Activated CD4-positive, alpha-beta T cell treated with anti-CD3 and anti-CD28 coated beads, Interleukin-2, amount 10 ng/mL, durations not matched to agents 24 days and 14 days (primary cell): ENCODE results near the gene SIKE1. TPM values are rescaled to one million over a fixed set of nuclear protein-coding genes. Genes with fewer than 3 reads are reported as not detected.
"Not testable (repeated sequence)": the region's sequence is repeated elsewhere in the genome, so short reads cannot be mapped to it uniquely, and the experiment has no call there.

Source experiments
- DNase-seq: peaks from one replicate; pipeline ENCODE4 v3.0.0; 2022
- H3K27ac Mint-ChIP-seq: one replicate; pipeline ENCODE4 v1.8.0; 2022; ENCODE audit warnings: mild to moderate bottlenecking, mixed read lengths
- H3K27me3 Mint-ChIP-seq: one replicate; pipeline ENCODE4 v1.8.0; 2022; ENCODE audit warnings: mixed read lengths
- H3K36me3 Mint-ChIP-seq: one replicate; pipeline ENCODE4 v1.8.0; 2022; ENCODE audit warnings: low read depth, mild to moderate bottlenecking, mixed read lengths
- H3K4me1 Mint-ChIP-seq: one replicate; pipeline ENCODE4 v1.8.0; 2021; ENCODE audit warnings: mixed read lengths
- H3K4me3 Mint-ChIP-seq: one replicate; pipeline ENCODE4 v1.8.0; 2022; ENCODE audit warnings: mild to moderate bottlenecking, moderate library complexity, mixed read lengths
- H3K9me3 Mint-ChIP-seq: one replicate; pipeline ENCODE4 v1.8.0; 2021; ENCODE audit warnings: mixed read lengths
- intact Hi-C: fragments of 100-400 bp; cut with micrococcal nuclease; formaldehyde crosslinking; loops from one replicate; pipeline ENCODE4 v1.15.1; 2023
- total RNA-seq: library from RNA; stranded (reverse); gene quantifications from 2 replicates; pipeline ENCODE4 v1.2.3, GENCODE V29; 2022

SIKE1 gene
- total RNA-seq, result 64.4 and 65.8 TPM in 2 replicates

- H3K4me1 Mint-ChIP-seq, result peaks cover 18% of the 10 kb centered on the region
- no peaks in the 10 kb centered on the region for H3K9me3 Mint-ChIP-seq
- peaks cover 30% of the 10 kb centered on the region for H3K36me3 Mint-ChIP-seq
- H3K27ac Mint-ChIP-seq, result peak within 1 kb of the TSS; percentile 99
- intact Hi-C loops, result loop anchor here (1.0 to 10.0 kb wide), 5 partner anchors 23 to 269 kb away; partner anchors contain the start of genes BCAS2, CSDE1, NRAS and TRIM33
- peaks cover 8% of the 10 kb centered on the region for H3K27me3 Mint-ChIP-seq
- peak; percentile 98 for DNase-seq
- H3K4me3 Mint-ChIP-seq, result peak within 1 kb of the TSS; percentile 100
Observed at GRCh38 chr1:114780344-114781226, at the start of gene SIKE1. SIKE1 (minus strand) TSS chr1:114780685; CDS start chr1:114780607, 78 bp downstream.

GRCh38 chr1:114830075-114830474, 49.6 kb upstream of the SIKE1 start:
- H3K4me3 Mint-ChIP-seq, H3K27ac Mint-ChIP-seq, H3K36me3 Mint-ChIP-seq, H3K4me1 Mint-ChIP-seq, H3K9me3 Mint-ChIP-seq, intact Hi-C loops, DNase-seq, H3K27me3 Mint-ChIP-seq: not testable (repeated sequence)

- intact Hi-C loops, result no loop called here
- Mint-ChIP-seq H3K4me3 (no peak overlapping the region), H3K9me3 (peaks cover 8% of the 10 kb centered on the region), H3K4me1 (no peaks in the 10 kb centered on the region), H3K36me3 (no peaks in the 10 kb centered on the region), H3K27me3 (no peaks in the 10 kb centered on the region), H3K27ac (no peak overlapping the region)
- no peak for DNase-seq
Observed at GRCh38 chr1:114828251-114828650, 47.8 kb upstream of the SIKE1 start.

GRCh38 chr1:114821978-114822377, 41.5 kb upstream of the SIKE1 start:
- H3K36me3 Mint-ChIP-seq, result no peaks in the 10 kb centered on the region
- no peak overlapping the region for H3K4me3 Mint-ChIP-seq

GRCh38 chr1:114820392-114820791, 39.9 kb upstream of the SIKE1 start:
- no peak overlapping the region for H3K27ac Mint-ChIP-seq
- peaks cover 7% of the 10 kb centered on the region for H3K27me3 Mint-ChIP-seq
- no peak overlapping the region for H3K4me3 Mint-ChIP-seq
- H3K36me3 Mint-ChIP-seq, result no peaks in the 10 kb centered on the region
- intact Hi-C loops, result no loop called here
- H3K4me1 Mint-ChIP-seq, result no peaks in the 10 kb centered on the region
- H3K9me3 Mint-ChIP-seq, result peaks cover 15% of the 10 kb centered on the region
- no peak for DNase-seq

More at GRCh38 chr1:114821978-114822377, 41.5 kb upstream of the SIKE1 start:
- Mint-ChIP-seq H3K27ac (no peak overlapping the region), H3K27me3 (peaks cover 7% of the 10 kb centered on the region), H3K4me1 (no peaks in the 10 kb centered on the region), H3K9me3 (peaks cover 15% of the 10 kb centered on the region)
- DNase-seq, result no peak
- intact Hi-C loops, result no loop called here

DNA sequence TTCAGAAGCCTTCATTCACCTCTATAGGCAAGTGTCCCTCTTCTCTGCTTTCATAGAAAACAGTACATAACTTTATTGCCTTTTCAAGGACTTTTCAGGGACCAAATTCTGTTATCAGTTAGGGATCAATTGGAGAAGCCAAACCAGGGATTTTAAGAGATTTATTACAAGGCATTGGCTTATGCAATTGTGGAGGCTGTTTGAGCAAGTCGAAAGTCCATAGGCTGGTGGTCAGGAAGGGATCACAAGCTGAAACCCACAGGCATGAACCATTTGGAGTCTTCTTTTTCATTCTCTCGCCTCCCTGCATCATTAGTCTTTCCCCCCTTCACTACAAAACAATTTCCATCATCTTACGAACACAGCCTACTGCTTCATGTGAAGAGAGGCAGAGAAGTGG, 39.4 kb upstream of the SIKE1 start:
- Mint-ChIP-seq H3K36me3 (no peaks in the 10 kb centered on the region), H3K27me3 (peaks cover 7% of the 10 kb centered on the region), H3K4me3 (no peak overlapping the region), H3K9me3 (peaks cover 12% of the 10 kb centered on the region), H3K27ac (no peak overlapping the region), H3K4me1 (no peaks in the 10 kb centered on the region)
- intact Hi-C loops, result no loop called here
- DNase-seq, result no peak

GRCh38 chr1:114804449-114804848, 24.0 kb upstream of the SIKE1 start:
- intact Hi-C loops, DNase-seq, H3K4me3 Mint-ChIP-seq, H3K27me3 Mint-ChIP-seq, H3K9me3 Mint-ChIP-seq, H3K36me3 Mint-ChIP-seq, H3K4me1 Mint-ChIP-seq, H3K27ac Mint-ChIP-seq: not testable (repeated sequence)

DNA sequence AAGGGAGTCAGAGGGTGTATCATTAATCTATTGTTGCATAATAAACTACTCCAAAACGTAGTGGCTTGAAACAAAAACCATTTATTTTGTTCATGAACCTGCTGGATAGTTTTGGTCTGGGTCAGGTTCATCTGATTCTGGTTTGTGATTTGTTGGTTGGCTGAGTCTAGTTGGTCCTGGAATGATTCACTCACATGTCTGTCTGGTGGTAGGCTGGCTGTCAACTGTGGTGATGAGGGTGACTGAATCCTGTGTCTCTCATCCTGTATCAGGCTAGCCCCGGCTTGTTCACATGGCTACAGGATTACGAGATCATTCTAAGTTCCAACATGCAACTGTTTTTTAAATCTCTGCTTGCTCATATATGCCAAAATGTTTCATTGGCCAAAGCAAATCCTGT, 22.5 kb upstream of the SIKE1 start:
- no peak overlapping the region for H3K27ac Mint-ChIP-seq
- H3K4me1 Mint-ChIP-seq, result no peaks in the 10 kb centered on the region
- intact Hi-C loops, result no loop called here
- DNase-seq, result no peak
- no peaks in the 10 kb centered on the region for H3K36me3 Mint-ChIP-seq
- no peak overlapping the region for H3K4me3 Mint-ChIP-seq
- H3K9me3 Mint-ChIP-seq, result no peaks in the 10 kb centered on the region
- H3K27me3 Mint-ChIP-seq, result peaks cover 9% of the 10 kb centered on the region

- Mint-ChIP-seq H3K36me3 (no peaks in the 10 kb centered on the region), H3K27me3 (peaks cover 33% of the 10 kb centered on the region), H3K4me1 (no peaks in the 10 kb centered on the region), H3K9me3 (peaks cover 5% of the 10 kb centered on the region), H3K27ac (no peak overlapping the region), H3K4me3 (no peak overlapping the region)
- intact Hi-C loops, result no loop called here
- no peak for DNase-seq
Observed at GRCh38 chr1:114794038-114794437, 13.6 kb upstream of the SIKE1 start.

DNA sequence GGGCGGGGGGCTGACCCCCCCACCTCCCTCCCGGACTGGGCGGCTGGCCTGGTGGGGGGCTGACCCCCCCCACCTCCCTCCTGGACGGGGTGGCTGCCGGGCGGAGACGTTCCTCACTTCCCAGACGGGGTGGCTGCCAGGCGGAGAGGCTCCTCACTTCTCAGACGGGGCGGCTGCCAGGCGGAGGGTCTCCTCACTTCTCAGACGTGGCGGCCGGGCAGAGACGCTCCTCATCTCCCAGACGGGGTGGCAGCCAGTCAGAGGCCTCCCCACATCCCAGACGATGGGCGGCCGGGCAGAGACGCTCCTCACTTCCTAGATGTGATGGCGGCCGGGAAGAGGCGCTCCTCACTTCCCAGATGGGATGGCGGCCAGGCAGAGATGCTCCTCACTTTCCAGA, 10.1 kb upstream of the SIKE1 start:
- H3K36me3 Mint-ChIP-seq, DNase-seq, H3K4me1 Mint-ChIP-seq, H3K4me3 Mint-ChIP-seq, H3K27ac Mint-ChIP-seq, intact Hi-C loops: not testable (repeated sequence)
- peaks cover 44% of the 10 kb centered on the region for H3K27me3 Mint-ChIP-seq
- peaks cover 21% of the 10 kb centered on the region for H3K9me3 Mint-ChIP-seq

GRCh38 chr1:114786440-114786839, 6.0 kb upstream of the SIKE1 start:
- Mint-ChIP-seq H3K27me3 (peaks cover 39% of the 10 kb centered on the region), H3K9me3 (peaks cover 21% of the 10 kb centered on the region)
- not testable (repeated sequence) for H3K4me1 Mint-ChIP-seq, DNase-seq, H3K27ac Mint-ChIP-seq, H3K36me3 Mint-ChIP-seq, H3K4me3 Mint-ChIP-seq
- intact Hi-C loops, result loop anchor here (10.0 kb wide), 1 partner anchor 202 kb away; the partner anchor contains the start of gene BCAS2

DNA sequence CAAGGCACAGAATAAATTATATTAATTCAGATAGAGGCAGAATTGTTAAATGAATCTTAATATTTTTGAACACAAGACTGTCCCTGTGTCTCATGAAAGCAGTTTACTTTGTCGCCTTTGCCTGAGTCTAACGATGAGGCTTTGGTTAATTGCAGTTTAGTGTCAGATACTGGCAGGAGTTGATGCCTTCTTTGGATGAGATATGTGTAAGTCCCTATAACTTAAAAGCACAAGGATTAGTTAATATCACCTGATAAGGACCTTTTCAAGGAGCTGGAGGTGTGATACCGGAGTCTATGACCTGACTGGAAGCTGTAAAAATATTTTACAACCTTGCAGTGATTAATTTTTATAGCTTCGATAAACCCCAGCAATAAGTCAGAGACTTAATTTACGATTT, 2.0 kb upstream of the SIKE1 start:
- intact Hi-C loops, result loop anchor here (10.0 kb wide), 1 partner anchor 198 kb away; the partner anchor contains the start of gene BCAS2
- peaks cover 15% of the 10 kb centered on the region for H3K36me3 Mint-ChIP-seq
- H3K9me3 Mint-ChIP-seq, result peaks cover 13% of the 10 kb centered on the region
- H3K27me3 Mint-ChIP-seq, result peaks cover 25% of the 10 kb centered on the region
- H3K4me3 Mint-ChIP-seq, result no peak overlapping the region
- DNase-seq, result no peak
- no peak overlapping the region for H3K27ac Mint-ChIP-seq
- H3K4me1 Mint-ChIP-seq, result peaks cover 18% of the 10 kb centered on the region

DNA sequence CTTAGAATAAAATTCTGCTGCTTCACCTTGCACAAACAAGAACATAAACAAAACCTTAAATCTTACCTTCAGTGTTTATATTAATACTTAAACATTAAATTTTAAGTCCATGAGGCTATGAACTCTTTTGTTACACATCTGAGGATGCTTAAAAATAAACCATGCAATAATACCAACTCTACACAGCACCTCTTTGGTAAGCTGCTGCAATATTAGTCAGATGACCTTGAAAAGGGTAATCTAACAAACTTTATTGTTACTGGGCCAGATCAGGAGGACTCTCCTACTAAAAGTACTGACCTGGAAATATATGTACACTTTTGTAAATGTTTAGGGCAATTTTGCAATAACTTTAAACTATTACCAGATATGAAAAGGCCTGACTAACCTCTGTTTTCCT, 763 bp downstream of the SIKE1 start:
- peaks cover 34% of the 10 kb centered on the region for H3K36me3 Mint-ChIP-seq
- peak overlapping the region; percentile 99 for H3K27ac Mint-ChIP-seq
- DNase-seq, result no peak
- intact Hi-C loops, result loop anchor here (1.0 to 10.0 kb wide), 5 partner anchors 22 to 268 kb away; partner anchors contain the start of genes BCAS2, CSDE1, NRAS and TRIM33
- H3K4me1 Mint-ChIP-seq, result peaks cover 18% of the 10 kb centered on the region
- peaks cover 6% of the 10 kb centered on the region for H3K27me3 Mint-ChIP-seq
- no peaks in the 10 kb centered on the region for H3K9me3 Mint-ChIP-seq
- H3K4me3 Mint-ChIP-seq, result peak overlapping the region; percentile 100

DNA sequence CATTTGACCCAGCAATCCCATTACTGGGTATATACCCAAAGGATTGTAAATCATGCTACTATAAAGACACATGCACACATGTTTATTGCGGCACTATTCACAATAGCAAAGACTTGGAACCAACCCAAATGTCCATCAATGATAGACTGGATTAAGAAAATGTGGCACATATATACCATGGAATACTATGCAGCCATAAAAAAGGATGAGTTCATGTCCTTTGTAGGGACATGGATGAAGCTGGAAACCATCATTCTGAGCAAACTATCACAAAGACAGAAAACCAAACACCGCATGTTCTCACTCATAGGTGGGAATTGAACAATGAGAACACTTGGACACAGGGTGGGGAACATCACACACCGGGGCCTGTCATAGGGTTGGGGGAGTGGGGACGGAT, 3.8 kb downstream of the SIKE1 start:
- H3K27me3 Mint-ChIP-seq, H3K9me3 Mint-ChIP-seq, H3K27ac Mint-ChIP-seq, intact Hi-C loops, DNase-seq, H3K4me3 Mint-ChIP-seq: not testable (repeated sequence)
- H3K36me3 Mint-ChIP-seq, result peaks cover 48% of the 10 kb centered on the region
- peaks cover 18% of the 10 kb centered on the region for H3K4me1 Mint-ChIP-seq
